NCI-H345 treated with DMSO at 0.1 percent for 48 hours (cell line): ENCODE results near the gene UBXN10.

Experiments used
- DNase-seq: peaks from one replicate; lab custom pipeline; 2025; ENCODE audit not compliant: unreplicated experiment; lab: John Stamatoyannopoulos, UW

The UBXN10 gene

GRCh38 chr1:20185834-20186782 lies at the start of gene UBXN10, which contains the start of gene PLA2G2C:
UBXN10 (plus strand) TSS chr1:20186096; CDS start chr1:20190562, 4,466 bp downstream.
PLA2G2C (minus strand) TSS chr1:20186518; CDS start chr1:20177363, 9,155 bp downstream.
- no peak for DNase-seq

GRCh38 chr1:20136249-20136648 lies 49.6 kb upstream of the UBXN10 start:
- DNase-seq = no peak

GRCh38 chr1:20137055-20137454 lies 48.8 kb upstream of the UBXN10 start:
- DNase-seq = no peak

- no peak for DNase-seq
Measured at GRCh38 chr1:20137604-20138003, 48.3 kb upstream of the UBXN10 start.

GRCh38 chr1:20138346-20138745 lies 47.5 kb upstream of the UBXN10 start:
- DNase-seq = no peak

GRCh38 chr1:20138961-20139550 lies 46.8 kb upstream of the UBXN10 start, which contains the start of gene PLA2G2F:
PLA2G2F (plus strand) TSS chr1:20139323; CDS start chr1:20139428, 105 bp downstream.
- DNase-seq = no peak

GRCh38 chr1:20139776-20140612 lies 45.9 kb upstream of the UBXN10 start:
- no peak for DNase-seq

GRCh38 chr1:20141001-20141400 lies 44.9 kb upstream of the UBXN10 start:
- DNase-seq = no peak

- no peak for DNase-seq
Measured at GRCh38 chr1:20141466-20141865, 44.4 kb upstream of the UBXN10 start.

GRCh38 chr1:20142001-20142710 lies 43.7 kb upstream of the UBXN10 start:
- no peak for DNase-seq

GRCh38 chr1:20143318-20143717 lies 42.6 kb upstream of the UBXN10 start:
- no peak for DNase-seq

- no peak for DNase-seq
Measured at GRCh38 chr1:20143734-20144565, 41.9 kb upstream of the UBXN10 start.

GRCh38 chr1:20147846-20148570 lies 37.9 kb upstream of the UBXN10 start:
- no peak for DNase-seq

- no peak for DNase-seq
Measured at GRCh38 chr1:20148571-20149500, 37.1 kb upstream of the UBXN10 start.

GRCh38 chr1:20149601-20150325 lies 36.1 kb upstream of the UBXN10 start:
- no peak for DNase-seq

- DNase-seq = no peak
Measured at GRCh38 chr1:20150326-20150705, 35.6 kb upstream of the UBXN10 start.

- DNase-seq = no peak
Measured at GRCh38 chr1:20150969-20151368, 34.9 kb upstream of the UBXN10 start.
